Muscle layer of colon (tissue), 2 donors: ENCODE results near the gene C12orf56.
"Not testable (repeated sequence)": the region's sequence is repeated elsewhere in the genome, so short reads cannot be mapped to it uniquely, and the experiment has no call there.

Experiments
- H3K27ac ChIP-seq: one replicate; pipeline ENCODE4 v1.7.0; 2013; ENCODE audit warnings: low read depth, mild to moderate bottlenecking, low read length, moderate library complexity
- H3K27me3 ChIP-seq, 2 donors: one replicate each; pipeline ENCODE4 v1.7.0; 2013; ENCODE audit warnings: low read length in 2 of 2, mild to moderate bottlenecking in 2 of 2; ENCODE audit not compliant: insufficient read depth in 2 of 2, control insufficient read depth in 1 of 2
- H3K36me3 ChIP-seq: one replicate; pipeline ENCODE4 v1.7.0; 2013; ENCODE audit warnings: mild to moderate bottlenecking, low read length; ENCODE audit not compliant: insufficient read depth
- H3K4me1 ChIP-seq: one replicate; pipeline ENCODE4 v1.7.0; 2013; ENCODE audit warnings: mild to moderate bottlenecking, low read length; ENCODE audit not compliant: insufficient read depth
- H3K4me3 ChIP-seq, 2 donors: one replicate each; pipeline ENCODE4 v1.7.0; 2013; ENCODE audit warnings: low read length in 2 of 2, low read depth in 1 of 2, mild to moderate bottlenecking in 1 of 2, moderate library complexity in 1 of 2
- H3K9ac ChIP-seq: one replicate; pipeline ENCODE4 v1.7.0; 2013; ENCODE audit warnings: low read length
- H3K9me3 ChIP-seq: one replicate; pipeline ENCODE4 v1.7.0; 2013; ENCODE audit warnings: mild to moderate bottlenecking, low read length
- donor health status: abdominal sarcoma.
- donor health status: Adenocarcinoma of cecum.

C12orf56 gene

DNA sequence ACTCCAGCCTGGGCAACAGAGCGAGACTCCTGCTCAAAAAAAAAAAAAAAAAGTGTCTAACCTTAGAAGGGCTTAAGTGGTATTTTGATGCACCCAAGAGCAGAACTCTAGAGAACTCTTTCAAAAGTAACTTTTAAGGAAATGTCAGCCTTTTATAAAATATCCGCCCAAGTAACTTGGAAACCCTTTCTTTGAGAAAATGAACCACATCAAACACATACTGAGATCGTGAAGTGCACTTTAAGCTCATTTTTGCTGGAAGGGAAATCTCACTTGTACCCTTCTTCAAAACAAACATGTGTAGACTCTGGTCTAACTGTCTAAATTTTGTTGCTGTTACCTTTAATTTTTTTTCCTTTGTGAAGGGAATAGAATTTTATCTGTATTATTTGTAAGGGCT is 5.5 kb downstream of the C12orf56 start:
- Histone ChIP-seq H3K27ac (no peak overlapping the region), H3K4me3 (no peak overlapping the region), H3K27me3 (peaks cover 3 to 6% of the 10 kb centered on the region in 2 donors), H3K4me1 (no peaks in the 10 kb centered on the region), H3K36me3 (no peaks in the 10 kb centered on the region), H3K9me3 (no peaks in the 10 kb centered on the region), H3K9ac (no peak overlapping the region)

DNA sequence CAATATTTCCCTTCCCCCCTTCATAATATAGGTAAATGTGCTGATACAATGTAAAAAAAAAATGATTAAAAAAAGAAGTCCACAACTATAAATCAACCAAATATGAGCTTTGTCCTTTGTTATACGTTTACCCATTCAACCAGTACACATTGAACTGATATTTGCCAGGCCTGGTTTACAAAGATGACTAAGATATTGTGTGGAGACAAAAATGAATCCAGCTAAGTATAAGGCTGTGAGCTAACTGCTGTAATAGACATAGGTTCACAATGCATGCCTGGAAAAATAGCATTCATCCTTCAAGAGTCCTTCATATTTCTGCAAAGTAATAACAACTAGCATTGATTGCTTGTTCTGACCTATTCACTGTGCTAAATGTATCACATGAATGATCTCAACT is 6.9 kb downstream of the C12orf56 start:
- Histone ChIP-seq H3K4me1 (no peaks in the 10 kb centered on the region), H3K9ac (no peak overlapping the region), H3K27me3 (no peaks in the 10 kb centered on the region), H3K4me3 (no peak overlapping the region), H3K9me3 (no peaks in the 10 kb centered on the region), H3K36me3 (no peaks in the 10 kb centered on the region), H3K27ac (no peak overlapping the region)

DNA sequence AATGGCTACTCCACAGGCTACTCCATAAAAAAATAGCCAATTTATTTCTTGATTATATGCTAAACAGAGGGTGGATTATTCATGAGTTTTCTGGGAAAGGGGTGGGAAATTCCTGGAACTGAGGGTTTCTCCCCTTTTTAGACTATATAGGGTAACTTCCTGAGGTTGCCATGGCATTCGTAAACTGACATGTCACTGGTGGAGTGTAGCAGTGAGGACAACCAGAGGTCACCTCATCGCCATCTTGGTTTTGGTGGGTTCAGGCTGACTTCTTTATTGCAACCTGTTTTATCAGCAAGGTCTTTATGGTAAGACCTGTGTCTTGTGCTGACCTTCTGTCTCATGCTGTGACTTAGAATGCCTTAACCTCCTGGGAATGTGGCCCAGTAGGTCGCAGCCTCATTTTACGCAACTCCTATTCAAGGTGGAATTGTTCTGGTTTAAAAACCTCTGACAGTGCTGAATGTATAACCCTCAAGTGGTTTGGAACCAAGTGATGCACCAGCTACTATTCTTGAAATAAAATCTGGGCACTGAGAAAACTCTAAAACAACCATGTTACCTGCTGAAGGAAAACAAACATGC is 27.7 kb downstream of the C12orf56 start:
- H3K9me3 ChIP-seq = no peaks in the 10 kb centered on the region
- H3K27ac ChIP-seq = no peak overlapping the region
- H3K36me3 ChIP-seq = no peaks in the 10 kb centered on the region
- no peaks in the 10 kb centered on the region for H3K4me1 ChIP-seq
- no peak overlapping the region for H3K9ac ChIP-seq
- H3K4me3 ChIP-seq = no peak overlapping the region
- no peaks in the 10 kb centered on the region for H3K27me3 ChIP-seq

DNA sequence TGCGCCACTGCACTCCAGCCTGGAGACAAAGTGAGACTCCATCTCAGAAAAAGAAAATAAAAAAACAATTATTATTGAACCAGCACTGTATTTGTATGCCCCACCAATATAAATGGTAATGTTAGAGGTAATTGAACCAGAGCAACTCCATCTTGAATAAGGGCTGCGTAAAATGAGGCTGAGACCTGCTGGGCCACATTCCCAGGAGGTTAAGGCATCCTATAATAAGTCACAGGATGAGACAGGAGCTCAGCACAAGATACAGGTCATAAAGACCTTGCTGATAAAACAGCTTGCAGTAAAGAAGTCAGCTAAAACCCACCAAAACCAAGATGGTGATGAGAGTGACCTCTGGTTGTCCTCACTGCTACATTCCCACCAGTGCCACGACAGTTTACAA is 29.4 kb downstream of the C12orf56 start:
- H3K27me3 ChIP-seq, H3K27ac ChIP-seq, H3K36me3 ChIP-seq, H3K9me3 ChIP-seq, H3K4me3 ChIP-seq, H3K9ac ChIP-seq, H3K4me1 ChIP-seq: not testable (repeated sequence)

DNA sequence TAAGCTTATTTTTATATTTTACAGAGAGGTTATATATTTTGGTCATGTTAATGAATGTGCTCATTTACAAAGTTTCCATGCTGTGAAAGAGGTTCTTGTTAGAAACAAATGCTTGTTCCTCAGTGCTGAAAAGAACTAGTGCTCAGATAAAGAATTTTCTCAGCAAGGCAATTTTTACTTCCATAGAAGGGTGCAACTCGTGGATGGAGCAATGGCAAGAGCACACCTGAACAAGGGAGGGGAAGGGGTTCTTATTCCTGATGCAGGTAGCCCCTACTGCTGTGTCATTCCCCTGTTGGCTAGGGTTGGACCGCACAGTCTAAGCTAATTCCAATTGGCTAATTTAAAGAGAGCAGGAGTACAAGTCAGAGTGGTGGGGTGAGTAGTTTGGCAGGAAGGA is 34.3 kb downstream of the C12orf56 start:
- H3K4me1 ChIP-seq, H3K27me3 ChIP-seq, H3K27ac ChIP-seq, H3K9ac ChIP-seq, H3K4me3 ChIP-seq, H3K9me3 ChIP-seq, H3K36me3 ChIP-seq: not testable (repeated sequence)

DNA sequence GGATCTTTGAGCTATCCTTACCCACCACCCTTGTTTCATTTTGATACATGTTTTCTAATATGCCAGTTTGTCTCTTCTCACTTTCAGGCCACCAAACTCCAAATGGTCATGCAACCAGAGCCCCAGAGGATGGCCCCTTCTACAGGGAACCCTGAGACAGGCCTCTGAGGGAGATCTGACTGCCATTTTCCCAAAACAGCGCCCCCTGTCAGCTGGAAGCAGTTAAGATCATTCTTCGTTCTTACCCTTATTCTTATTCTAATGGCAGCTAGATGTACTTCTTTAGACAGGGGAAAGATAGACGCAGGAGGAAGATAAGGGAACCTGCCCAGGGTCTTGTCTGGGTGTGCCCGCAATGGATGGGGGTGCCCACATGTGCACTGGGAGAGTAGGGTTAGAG is 38.4 kb downstream of the C12orf56 start:
- H3K9ac ChIP-seq = no peak overlapping the region
- H3K27me3 ChIP-seq = no peaks in the 10 kb centered on the region
- H3K9me3 ChIP-seq = no peaks in the 10 kb centered on the region
- H3K36me3 ChIP-seq = no peaks in the 10 kb centered on the region
- no peak overlapping the region for H3K4me3 ChIP-seq
- no peaks in the 10 kb centered on the region for H3K4me1 ChIP-seq
- H3K27ac ChIP-seq = no peak overlapping the region

DNA sequence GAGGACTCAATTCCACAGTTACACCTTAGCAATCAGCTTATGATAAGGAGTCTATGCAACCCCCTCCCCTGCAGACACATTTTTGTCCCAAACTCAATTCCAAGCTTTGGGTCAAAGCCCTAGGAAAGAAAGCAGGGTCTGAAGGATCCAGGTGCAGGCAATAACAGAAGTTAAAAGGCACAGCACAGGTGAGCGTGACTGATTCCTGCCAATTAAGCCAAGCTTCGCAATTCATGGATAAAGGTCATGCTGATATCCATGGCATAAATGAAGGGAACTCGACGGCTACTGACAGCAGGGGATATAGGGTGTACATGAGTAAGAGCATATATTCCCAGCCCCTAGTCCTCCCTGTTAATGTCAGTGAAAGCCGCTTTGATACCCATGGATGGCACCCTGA is 39.3 kb downstream of the C12orf56 start:
- no peaks in the 10 kb centered on the region for H3K27me3 ChIP-seq
- H3K9ac ChIP-seq = no peak overlapping the region
- no peak overlapping the region for H3K4me3 ChIP-seq
- H3K36me3 ChIP-seq = no peaks in the 10 kb centered on the region
- no peaks in the 10 kb centered on the region for H3K9me3 ChIP-seq
- no peaks in the 10 kb centered on the region for H3K4me1 ChIP-seq
- no peak overlapping the region for H3K27ac ChIP-seq

DNA sequence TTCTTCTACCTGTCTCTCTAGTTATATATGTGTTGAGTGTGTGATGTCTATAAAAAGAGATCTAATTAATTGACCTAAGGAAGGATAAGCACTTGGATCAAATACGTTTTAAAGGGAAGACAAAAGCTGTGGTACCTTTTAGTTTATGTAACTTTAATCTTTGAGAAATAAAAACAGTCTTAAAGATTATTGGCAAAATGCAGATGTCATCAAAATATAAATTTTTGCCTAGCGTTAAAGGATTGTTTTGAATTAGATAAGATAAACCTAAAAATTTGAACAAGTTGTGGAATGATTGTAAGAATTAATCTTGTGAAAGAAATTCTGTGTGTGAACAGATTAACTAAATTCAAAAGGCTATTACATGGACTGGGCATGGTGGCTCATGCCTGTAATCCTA is 42.9 kb downstream of the C12orf56 start:
- Histone ChIP-seq H3K9ac (no peak overlapping the region), H3K4me1 (no peaks in the 10 kb centered on the region), H3K9me3 (no peaks in the 10 kb centered on the region), H3K36me3 (no peaks in the 10 kb centered on the region), H3K27me3 (no peaks in the 10 kb centered on the region), H3K4me3 (no peak overlapping the region), H3K27ac (no peak overlapping the region)

DNA sequence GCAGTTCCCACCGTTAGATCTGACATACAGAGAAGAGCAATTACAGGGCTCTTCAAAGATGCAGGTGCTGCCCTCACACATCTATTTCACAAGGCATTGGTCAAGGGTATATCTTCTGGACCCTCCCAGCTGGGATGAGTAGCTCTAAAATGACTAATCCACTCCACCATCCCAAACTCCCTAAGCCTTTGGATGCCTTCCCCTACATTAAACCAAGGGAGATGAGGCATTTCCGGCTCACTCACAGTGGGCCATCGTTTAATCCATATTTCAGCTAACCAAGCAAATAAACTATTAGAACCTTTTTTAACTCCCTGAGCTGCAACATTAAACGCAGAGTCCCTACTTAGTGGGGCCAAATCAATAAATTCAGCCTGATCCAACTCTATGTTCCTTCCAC is 45.9 kb downstream of the C12orf56 start:
- not testable (repeated sequence) for H3K4me1 ChIP-seq, H3K4me3 ChIP-seq, H3K27ac ChIP-seq, H3K9me3 ChIP-seq, H3K9ac ChIP-seq, H3K36me3 ChIP-seq, H3K27me3 ChIP-seq

DNA sequence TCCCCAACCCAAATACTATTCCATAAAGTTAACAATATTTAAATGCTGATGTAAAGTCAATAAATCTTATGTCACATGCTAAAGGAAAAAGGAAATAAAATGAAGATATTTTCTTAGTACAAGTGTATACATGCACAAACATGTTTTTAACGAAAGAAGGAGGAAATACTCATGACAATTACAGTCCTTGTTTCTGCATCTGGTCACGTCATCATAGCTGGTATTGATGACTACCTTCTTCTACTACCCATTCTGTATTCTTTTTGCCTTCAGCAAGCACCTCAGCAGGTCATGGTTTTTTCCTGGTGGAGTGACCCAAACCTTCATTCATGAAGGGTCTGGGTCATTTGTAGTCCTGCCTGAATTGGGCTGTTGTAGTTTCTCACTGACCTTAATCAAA is 50.0 kb downstream of the C12orf56 start:
- H3K27ac ChIP-seq, H3K27me3 ChIP-seq, H3K9me3 ChIP-seq, H3K4me3 ChIP-seq, H3K9ac ChIP-seq, H3K4me1 ChIP-seq, H3K36me3 ChIP-seq: not testable (repeated sequence)

DNA sequence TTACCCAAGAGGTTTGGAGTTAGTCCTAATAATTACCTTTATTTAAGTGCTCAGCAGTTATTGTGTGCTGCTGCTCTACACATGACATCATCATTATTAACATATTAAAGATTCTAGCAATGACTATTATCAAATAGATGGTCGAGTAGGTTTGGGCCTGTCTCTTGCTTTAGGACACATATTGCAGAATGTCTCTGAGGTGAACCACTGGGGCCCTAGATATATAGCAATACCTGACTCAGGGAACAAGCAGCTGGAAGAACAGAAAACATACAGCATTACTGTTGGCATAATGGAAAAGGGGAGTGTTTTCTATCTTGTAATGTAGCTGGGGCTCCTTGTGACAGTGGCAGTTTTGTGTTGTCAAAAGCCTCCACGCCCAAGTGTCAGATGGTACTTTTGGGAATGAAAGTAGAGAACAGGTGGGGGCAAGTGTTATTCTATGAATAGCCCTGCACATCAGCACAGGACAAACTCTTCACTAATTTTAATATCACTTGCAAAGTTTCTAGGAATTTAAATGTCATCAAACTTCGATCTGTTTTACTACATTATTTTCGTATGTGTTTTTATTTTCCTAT is 54.6 kb downstream of the C12orf56 start:
- H3K27me3 ChIP-seq = no peaks in the 10 kb centered on the region
- no peaks in the 10 kb centered on the region for H3K36me3 ChIP-seq
- H3K4me3 ChIP-seq = no peak overlapping the region
- no peak overlapping the region for H3K27ac ChIP-seq
- H3K9me3 ChIP-seq = no peaks in the 10 kb centered on the region
- H3K9ac ChIP-seq = no peak overlapping the region
- no peaks in the 10 kb centered on the region for H3K4me1 ChIP-seq

DNA sequence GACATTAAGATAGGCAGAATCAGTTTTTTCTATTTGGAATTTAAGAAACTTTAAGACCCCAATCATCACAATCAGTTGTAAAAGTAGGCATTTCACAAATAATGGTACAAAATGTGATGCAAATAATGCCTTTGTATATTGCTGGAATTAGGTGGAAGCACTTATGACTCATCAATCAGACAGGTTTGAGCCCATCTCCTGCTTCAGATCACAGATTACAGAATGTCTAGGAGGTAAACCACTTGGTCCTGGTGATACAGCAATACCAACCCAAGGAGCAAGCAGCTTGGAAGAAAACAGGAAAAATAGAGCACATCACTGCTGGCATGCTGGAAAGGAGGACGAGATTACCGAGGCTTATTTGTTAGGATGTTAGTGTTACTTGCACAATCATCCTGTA is 57.6 kb downstream of the C12orf56 start:
- no peaks in the 10 kb centered on the region for H3K36me3 ChIP-seq
- no peak overlapping the region for H3K4me3 ChIP-seq
- no peaks in the 10 kb centered on the region for H3K9me3 ChIP-seq
- no peaks in the 10 kb centered on the region for H3K27me3 ChIP-seq
- no peaks in the 10 kb centered on the region for H3K4me1 ChIP-seq
- H3K27ac ChIP-seq = no peak overlapping the region
- no peak overlapping the region for H3K9ac ChIP-seq
